HTR-8/SVneo (cell line): ENCODE data around the gene GRIN2C.
A peak's percentile ranks its signal among the peaks of the same experiment; 100 is the strongest.

Source experiments
- DNase-seq: peaks from one replicate; pipeline ENCODE4 v3.0.0; 2011; ENCODE audit warnings: low spot score, mixed read lengths; ENCODE audit not compliant: insufficient read length
- FAIRE-seq: peaks from 2 replicates; lab custom pipeline; 2011; peaks lifted over from hg19 to GRCh38; lab: Jason Lieb, UNC

GRIN2C gene

GRCh38 chr17:74807925-74808324, 51.8 kb downstream of the GRIN2C start:
- DNase-seq, result no peak
- no peak for FAIRE-seq

- no peak for FAIRE-seq
- DNase-seq, result no peak
These were observed 52.2 kb downstream of the GRIN2C start for GRCh38 chr17:74807441-74807840.

- no peak for DNase-seq
- FAIRE-seq, result no peak
These were observed 53.4 kb downstream of the GRIN2C start for GRCh38 chr17:74806334-74806733.

- no peak for FAIRE-seq
These were observed 54.1 kb downstream of the GRIN2C start for GRCh38 chr17:74805591-74805991.

GRCh38 chr17:74804683-74805082, 55.0 kb downstream of the GRIN2C start:
- DNase-seq, result no peak
- no peak for FAIRE-seq

More at GRCh38 chr17:74805591-74805991, 54.1 kb downstream of the GRIN2C start:
- DNase-seq, result no peak

GRCh38 chr17:74803971-74804370, 55.7 kb downstream of the GRIN2C start:
- FAIRE-seq, result no peak
- DNase-seq, result no peak

GRCh38 chr17:74803388-74803930, 56.2 kb downstream of the GRIN2C start:
- FAIRE-seq (no peak), DNase-seq (no peak)

- FAIRE-seq (no peak), DNase-seq (no peak)
These were observed 57.8 kb downstream of the GRIN2C start for GRCh38 chr17:74801896-74802295.

- FAIRE-seq, result peak; percentile 16
- DNase-seq, result no peak
These were observed 59.2 kb downstream of the GRIN2C start for GRCh38 chr17:74800531-74800930.

GRCh38 chr17:74799097-74799496, 60.6 kb downstream of the GRIN2C start:
- no peak for DNase-seq
- FAIRE-seq, result no peak

- peak; percentile 31 for FAIRE-seq
- no peak for DNase-seq
These were observed 61.4 kb downstream of the GRIN2C start for GRCh38 chr17:74798239-74798707.

GRCh38 chr17:74797824-74798223, 61.9 kb downstream of the GRIN2C start:
- DNase-seq (no peak), FAIRE-seq (peak; percentile 38)

GRCh38 chr17:74796866-74797265, 62.8 kb downstream of the GRIN2C start:
- FAIRE-seq (no peak), DNase-seq (no peak)

GRCh38 chr17:74796211-74796610, 63.5 kb downstream of the GRIN2C start:
- FAIRE-seq, result no peak
- no peak for DNase-seq

- FAIRE-seq (no peak), DNase-seq (no peak)
These were observed 64.2 kb downstream of the GRIN2C start for GRCh38 chr17:74795327-74796020.

- DNase-seq, result no peak
- no peak for FAIRE-seq
These were observed 67.0 kb downstream of the GRIN2C start for GRCh38 chr17:74792586-74793105.
